GM23338 (cell line): ENCODE data around the gene KCNN2. TPM values are rescaled to one million over a fixed set of nuclear protein-coding genes. Genes with fewer than 3 reads are reported as not detected.

Experiments used
- ATAC-seq: fragments of 200-7000 bp; cut with Tn5 transposase; 3 replicates; pipeline ENCODE4 v1.9.1; 2020
- DNase-seq: peaks from one replicate; pipeline ENCODE4 v3.0.0-alpha.2; 2015; ENCODE audit warnings: low spot score
- H2AFZ ChIP-seq: fragments of 200-600 bp; sonication (generic); 2 replicates; pipeline ENCODE4 v1.8.0; 2016; ENCODE audit warnings: antibody characterized with exemption, mild to moderate bottlenecking, moderate library complexity
- H3F3A ChIP-seq: fragments of 200-600 bp; sonication (generic); replicated peaks from 2 replicates; pipeline ENCODE4 v1.8.0; 2017; ENCODE audit warnings: antibody characterized with exemption, mixed run types, low read depth
- H3K27ac ChIP-seq: fragments of 200-600 bp; sonication (generic); 2 replicates; pipeline ENCODE4 v1.6.1; 2016; ENCODE audit warnings: low read depth
- H3K27me3 ChIP-seq: fragments of 200-600 bp; sonication (generic); 2 replicates; pipeline ENCODE4 v1.8.0; 2016; ENCODE audit warnings: mild to moderate bottlenecking, mixed run types, moderate library complexity; ENCODE audit not compliant: insufficient read depth
- H3K36me3 ChIP-seq: fragments of 200-600 bp; sonication (generic); 2 replicates; pipeline ENCODE4 v1.8.0; 2016; ENCODE audit warnings: mild to moderate bottlenecking; ENCODE audit not compliant: insufficient read depth
- H3K4me1 ChIP-seq: fragments of 200-600 bp; sonication (generic); 2 replicates; pipeline ENCODE4 v1.8.0; 2016; ENCODE audit warnings: mild to moderate bottlenecking, moderate library complexity; ENCODE audit not compliant: insufficient read depth
- H3K4me2 ChIP-seq: fragments of 200-600 bp; sonication (generic); 2 replicates; pipeline ENCODE4 v1.7.1; 2017; ENCODE audit warnings: mixed run types
- H3K4me3 ChIP-seq: fragments of 200-600 bp; sonication (generic); 2 replicates; pipeline ENCODE4 v1.6.1; 2016; ENCODE audit warnings: mixed run types
- H3K79me2 ChIP-seq: fragments of 200-600 bp; sonication (generic); replicated peaks from 2 replicates; pipeline ENCODE4 v1.8.0; 2017; ENCODE audit warnings: mild to moderate bottlenecking; ENCODE audit not compliant: insufficient read depth
- H3K9me2 ChIP-seq: fragments of 200-600 bp; sonication (generic); 2 replicates; pipeline ENCODE4 v1.8.0; 2017; ENCODE audit not compliant: insufficient read depth
- H4K20me1 ChIP-seq: fragments of 200-600 bp; sonication (generic); replicated peaks from 2 replicates; pipeline ENCODE4 v1.8.0; 2017; ENCODE audit warnings: mild to moderate bottlenecking; ENCODE audit not compliant: insufficient read depth
- H3K27ac Mint-ChIP-seq: 2 replicates; pipeline ENCODE4 v1.8.0; 2020; ENCODE audit warnings: inconsistent platforms, mild to moderate bottlenecking, moderate library complexity, mixed read lengths
- H3K27me3 Mint-ChIP-seq: 3 replicates; pipeline ENCODE4 v1.8.0; 2022; ENCODE audit warnings: low read depth, mild to moderate bottlenecking, moderate library complexity, mixed read lengths, inconsistent platforms; ENCODE audit not compliant: insufficient read depth, poor library complexity
- H3K36me3 Mint-ChIP-seq: 3 replicates; pipeline ENCODE4 v1.8.0; 2021; ENCODE audit warnings: low read depth, mild to moderate bottlenecking, inconsistent platforms, moderate library complexity, mixed read lengths
- H3K4me1 Mint-ChIP-seq: 3 replicates; pipeline ENCODE4 v1.8.0; 2020; ENCODE audit warnings: mild to moderate bottlenecking, inconsistent platforms, mixed read lengths
- H3K4me3 Mint-ChIP-seq: 3 replicates; pipeline ENCODE4 v1.8.0; 2021; ENCODE audit warnings: moderate library complexity, mild to moderate bottlenecking, inconsistent platforms, mixed read lengths
- H3K9me3 Mint-ChIP-seq: 3 replicates; pipeline ENCODE4 v1.8.0; 2020; ENCODE audit warnings: moderate library complexity, mild to moderate bottlenecking, inconsistent platforms, mixed read lengths
- CREB1 ChIP-seq: fragments of 250-450 bp; sonication (Bioruptor Pico); IDR thresholded peaks from 2 replicates; pipeline ENCODE4 v1.5.0; 2020; ENCODE audit warnings: low read depth, mild to moderate bottlenecking, moderate library complexity
- CTCF ChIP-seq, 2 experiments: fragments of 200-600 bp in 1 of 2; sonication (generic) in 1 of 2; conservative IDR thresholded peaks; 2 replicates each; pipeline versions ENCODE4 v1.5.1 to v1.6.1; 2016 to 2017; ENCODE audit warnings: antibody characterized with exemption in 2 of 2, low read depth in 2 of 2, mild to moderate bottlenecking in 2 of 2, moderate library complexity in 1 of 2
- ETS1 ChIP-seq: IDR thresholded peaks from 2 replicates; pipeline ENCODE4 v1.6.1; 2016; ENCODE audit warnings: antibody characterized with exemption
- EZH2 ChIP-seq: fragments of 200-600 bp; sonication (generic); IDR thresholded peaks from one replicate; pipeline ENCODE4 v1.8.0; 2017; ENCODE audit warnings: antibody characterized with exemption, mild to moderate bottlenecking, low read depth; ENCODE audit not compliant: unreplicated experiment
- EZH2phosphoT487 ChIP-seq: fragments of 200-600 bp; sonication (generic); IDR thresholded peaks from one replicate; pipeline ENCODE4 v1.8.1; 2018; ENCODE audit warnings: antibody characterized with exemption; ENCODE audit not compliant: unreplicated experiment
- JUNB ChIP-seq: IDR thresholded peaks from one replicate; pipeline ENCODE4 v1.6.1; 2016; ENCODE audit warnings: antibody characterized with exemption; ENCODE audit not compliant: unreplicated experiment
- NANOG ChIP-seq: IDR thresholded peaks from 2 replicates; pipeline ENCODE4 v1.6.1; 2016; ENCODE audit warnings: antibody characterized with exemption, borderline replicate concordance
- POLR2AphosphoS5 ChIP-seq: IDR thresholded peaks from 2 replicates; pipeline ENCODE4 v1.6.1; 2016; ENCODE audit warnings: antibody characterized with exemption, low read depth
- REST ChIP-seq: IDR thresholded peaks from one replicate; pipeline ENCODE4 v1.6.1; 2018; ENCODE audit warnings: antibody characterized with exemption; ENCODE audit not compliant: unreplicated experiment
- STAT1 ChIP-seq: IDR thresholded peaks from one replicate; pipeline ENCODE4 v1.6.1; 2016; ENCODE audit warnings: antibody characterized with exemption; ENCODE audit not compliant: unreplicated experiment
- ZNF114 ChIP-seq: fragments of 250-450 bp; sonication (Bioruptor Pico); IDR thresholded peaks from 2 replicates; pipeline ENCODE4 v1.5.0; 2020; ENCODE audit warnings: mild to moderate bottlenecking, moderate library complexity
- ZNF331 ChIP-seq: fragments of 250-450 bp; sonication (Bioruptor Pico); IDR thresholded peaks from 2 replicates; pipeline ENCODE4 v1.5.0; 2020; ENCODE audit warnings: low read depth, mild to moderate bottlenecking, moderate library complexity
- polyA plus RNA-seq: library from polyadenylated mRNA; unstranded; fragments of >200 nt; fragmentation: Nextera tagmentation; extraction: Ambion mirVana; gene quantifications from 2 replicates; pipeline ENCODE4 v1.2.1, GENCODE V29; 2016
- total RNA-seq: library from RNA; depleted of rRNA; stranded (reverse); fragments of >200 nt; shearing (Covaris generic); gene quantifications from 2 replicates; pipeline ENCODE4 v1.2.3, GENCODE V29; 2014

Gene KCNN2
- total and polyA plus RNA-seq, 2 experiments from 2014 or later = 14.7 to 15.9 TPM

- H3K4me3 Mint-ChIP-seq = no peak overlapping the region
- H3K27me3 Mint-ChIP-seq = peaks cover 2% of the 10 kb centered on the region
- no peak for TF ChIP-seq EZH2
- TF ChIP-seq CTCF (conservative IDR thresholded peaks at IDR 0.05; ENCODE audit: low read depth in 2 of 2) = no peak
- no peak for TF ChIP-seq STAT1
- TF ChIP-seq ZNF114 (CRISPR knock-in tag) = no peak
- TF ChIP-seq POLR2AphosphoS5 = no peak
- TF ChIP-seq ETS1 = no peak
- TF ChIP-seq CREB1 = no peak
- TF ChIP-seq NANOG = no peak
- TF ChIP-seq REST = no peak
- TF ChIP-seq JUNB = no peak
- TF ChIP-seq ZNF331 (CRISPR knock-in tag) = no peak
- no peak for TF ChIP-seq EZH2phosphoT487
Measured at GRCh38 chr5:114458726-114459125, 96.9 kb downstream of the KCNN2 start.

More at GRCh38 chr5:114458726-114459125, 96.9 kb downstream of the KCNN2 start:
- Histone ChIP-seq H3K4me2 (no peak overlapping the region), H2AFZ (no peak overlapping the region), H3K4me3 (no peak overlapping the region), H3K4me1 (peaks cover 33% of the 10 kb centered on the region), H3K36me3 (no peaks in the 10 kb centered on the region), H3K9me2 (no peaks in the 10 kb centered on the region), H3F3A (no peaks in the 10 kb centered on the region), H3K27ac (no peak overlapping the region), H3K27me3 (no peaks in the 10 kb centered on the region), H4K20me1 (no peaks in the 10 kb centered on the region; the same call in 1 of the 2 replicates), H3K79me2 (peaks cover 91% of the 10 kb centered on the region)
- H3K27ac Mint-ChIP-seq = 0 out of 2 replicates have a peak overlapping the region, but pooled peaks have one; percentile 41
- no peaks in the 10 kb centered on the region for H3K9me3 Mint-ChIP-seq
- H3K36me3 Mint-ChIP-seq = peaks cover 2% of the 10 kb centered on the region; the same call in 1 of the 3 replicates
- peaks cover 34% of the 10 kb centered on the region for H3K4me1 Mint-ChIP-seq
- DNase-seq (no peak), ATAC-seq (peak; percentile 57)
